Motor neuron (in vitro differentiated cells): ENCODE data around the gene HIPK4. TPM values are rescaled to one million over a fixed set of nuclear protein-coding genes. Genes with fewer than 3 reads are reported as not detected.

Source experiments
- ATAC-seq, 8 experiments: fragments of 200-7000 bp; cut with Tn5 transposase; replicated peaks in 6 of 8; 2 replicates each; pipeline ENCODE4 v1.8.0; 2021; ENCODE audit warnings: mild to moderate bottlenecking in 8 of 8, moderate library complexity in 8 of 8
- H3K27ac ChIP-seq, 2 donors: fragments of 250-450 bp; sonication (Bioruptor Pico); 2 replicates each; pipeline ENCODE4 v1.9.0; 2021; ENCODE audit warnings: antibody characterized with exemption in 2 of 2, mild to moderate bottlenecking in 2 of 2, moderate library complexity in 1 of 2
- H3K4me1 ChIP-seq, 2 donors: fragments of 250-450 bp; sonication (Bioruptor Pico); replicated peaks in 1 of 2; 2 replicates each; pipeline ENCODE4 v1.6.1; 2021; ENCODE audit warnings: antibody characterized with exemption in 2 of 2, mild to moderate bottlenecking in 2 of 2, moderate library complexity in 1 of 2
- H3K4me3 ChIP-seq, 5 donors: fragments of 250-450 bp; sonication (Bioruptor Pico); 2 replicates each; pipeline ENCODE4 v1.9.0; 2021; ENCODE audit warnings: antibody characterized with exemption in 5 of 5, mild to moderate bottlenecking in 5 of 5, moderate library complexity in 4 of 5
- WGBS, 10 experiments: fragments of 450-650 bp; shearing (Covaris generic); methylation state at CpG; one replicate each; pipeline ENCODE4 v1.0.0; 2022; 5-methylcytosine and 5-hydroxymethylcytosine counted together
- in situ Hi-C, 9 experiments: fragments of 400-800 bp; cut with MboI; loops; one replicate each; pipeline ENCODE4 v1.15.0; 2021; ENCODE audit warnings: low sequenced_read_pairs in 9 of 9, low pct_unique_long_range_greater_than_20kb in 2 of 9; ENCODE audit not compliant: unreplicated experiment in 9 of 9
- total RNA-seq, 8 experiments: library from RNA; unstranded; fragments of 300-600 nt; gene quantifications; 2 replicates each; pipeline versions ENCODE4 v1.2.3 to v1.2.4, GENCODE V29; 2022

HIPK4 gene
- total RNA-seq, 8 experiments from 2014 or later = 0.07 to 0.52 (median 0.25) TPM; not detected in 1

- WGBS, 10 experiments = 4 to 97% (median 70%) methylated on average over 2 to 9 of the region's 27 CpGs; no CpG with 5 or more reads in 5 of the 10 experiments
- Histone ChIP-seq H3K4me3 (peak overlapping the region; percentile 42 to 63 (median 47)), H3K4me1 (peaks cover 11 to 14% of the 10 kb centered on the region in 2 donors), H3K27ac (peak overlapping the region; percentile 72 to 76)
- in situ Hi-C loops = no loop called here
- peak in 5 of 8 experiments; percentile 70 to 78 (median 74) for ATAC-seq
Observed at GRCh38 chr19:40366697-40367561, 23.1 kb downstream of the HIPK4 start.

GRCh38 chr19:40365613-40366401 lies 24.2 kb downstream of the HIPK4 start:
- 0 to 23% (median 2%) methylated on average over 1 to 8 of the region's 28 CpGs; no CpG with 5 or more reads in 6 of the 10 experiments for WGBS, 10 experiments
- peak overlapping the region; percentile 72 to 76 for H3K27ac ChIP-seq
- peak in 7 of 8 experiments; percentile 79 to 90 (median 81) for ATAC-seq
- H3K4me3 ChIP-seq = peak overlapping the region; percentile 42 to 63 (median 47)
- H3K4me1 ChIP-seq = peaks cover 11 to 14% of the 10 kb centered on the region in 2 donors
- in situ Hi-C loops = no loop called here

- in situ Hi-C loops = no loop called here
- peaks cover 11 to 14% of the 10 kb centered on the region in 2 donors for H3K4me1 ChIP-seq
- no peak overlapping the region for H3K27ac ChIP-seq
- H3K4me3 ChIP-seq = peak overlapping the region in 2 of 5 donors; percentile 47 to 49
- ATAC-seq = no peak
- 67 to 90% (median 85%) methylated on average over 1 to 2 of the region's 3 CpGs; no CpG with 5 or more reads in 6 of the 10 experiments for WGBS, 10 experiments
Observed at GRCh38 chr19:40365010-40365409, 25.0 kb downstream of the HIPK4 start.

- Histone ChIP-seq H3K4me1 (peaks cover 11 to 14% of the 10 kb centered on the region in 2 donors), H3K4me3 (no peak overlapping the region), H3K27ac (no peak overlapping the region)
- no peak for ATAC-seq
- WGBS, 10 experiments = 81 to 100% (median 92%) methylated on average over 1 to 5 of the region's 5 CpGs
- in situ Hi-C loops = no loop called here
Observed at GRCh38 chr19:40363069-40363468, 26.9 kb downstream of the HIPK4 start.

- ATAC-seq = no peak
- WGBS, 10 experiments = 60 to 100% (median 80%) methylated on average over 1 to 3 of the region's 3 CpGs; no CpG with 5 or more reads in 3 of the 10 experiments
- Histone ChIP-seq H3K27ac (no peak overlapping the region), H3K4me3 (no peak overlapping the region), H3K4me1 (peaks cover 10 to 12% of the 10 kb centered on the region in 2 donors)
- in situ Hi-C loops = no loop called here
Observed at GRCh38 chr19:40362160-40362559, 27.8 kb downstream of the HIPK4 start.

GRCh38 chr19:40360708-40361241 lies 29.2 kb downstream of the HIPK4 start:
- in situ Hi-C loops = no loop called here
- no peak overlapping the region for H3K4me3 ChIP-seq
- no peak overlapping the region for H3K27ac ChIP-seq
- peaks cover 0 to 3% of the 10 kb centered on the region in 2 donors for H3K4me1 ChIP-seq
- peak in 4 of 8 experiments; percentile 11 to 47 (median 28) for ATAC-seq
- WGBS, 10 experiments = 67 to 100% (median 91%) methylated on average over 5 to 10 of the region's 12 CpGs; no CpG with 5 or more reads in 1 of the 10 experiments

GRCh38 chr19:40360020-40360707 lies 29.8 kb downstream of the HIPK4 start:
- in situ Hi-C loops = no loop called here
- Histone ChIP-seq H3K27ac (no peak overlapping the region), H3K4me1 (peaks cover 0 to 3% of the 10 kb centered on the region in 2 donors), H3K4me3 (no peak overlapping the region)
- ATAC-seq = peak in 3 of 8 experiments; percentile 11 to 22 (median 12)
- WGBS, 10 experiments = 22 to 100% (median 90%) methylated on average over 1 to 11 of the region's 13 CpGs; no CpG with 5 or more reads in 2 of the 10 experiments

GRCh38 chr19:40358773-40359172 lies 31.2 kb downstream of the HIPK4 start:
- 80 to 100% methylated on average over 1 of the region's 5 CpGs; no CpG with 5 or more reads in 8 of the 10 experiments for WGBS, 10 experiments
- H3K27ac ChIP-seq = no peak overlapping the region
- no peaks in the 10 kb centered on the region for H3K4me1 ChIP-seq
- in situ Hi-C loops = no loop called here
- H3K4me3 ChIP-seq = no peak overlapping the region
- ATAC-seq = no peak

- ATAC-seq = peak in 6 of 8 experiments; percentile 27 to 84 (median 59)
- Histone ChIP-seq H3K27ac (no peak overlapping the region), H3K4me1 (no peaks in the 10 kb centered on the region), H3K4me3 (no peak overlapping the region)
- in situ Hi-C loops = no loop called here
- WGBS, 10 experiments = 0 to 91% (median 76%) methylated on average over 1 to 3 of the region's 3 CpGs; no CpG with 5 or more reads in 5 of the 10 experiments
Observed at GRCh38 chr19:40357640-40358039, 32.3 kb downstream of the HIPK4 start.

GRCh38 chr19:40356681-40357595 lies 33.0 kb downstream of the HIPK4 start:
- ATAC-seq = peak in 5 of 8 experiments; percentile 23 to 91 (median 30)
- Histone ChIP-seq H3K4me3 (no peak overlapping the region), H3K27ac (no peak overlapping the region), H3K4me1 (no peaks in the 10 kb centered on the region)
- 31 to 100% (median 80%) methylated on average over 1 to 6 of the region's 6 CpGs for WGBS, 10 experiments
- in situ Hi-C loops = no loop called here

GRCh38 chr19:40355975-40356680 lies 33.9 kb downstream of the HIPK4 start:
- H3K4me3 ChIP-seq = no peak overlapping the region
- 40 to 97% (median 78%) methylated on average over 1 to 9 of the region's 9 CpGs for WGBS, 10 experiments
- H3K4me1 ChIP-seq = no peaks in the 10 kb centered on the region
- in situ Hi-C loops = no loop called here
- H3K27ac ChIP-seq = no peak overlapping the region
- ATAC-seq = no peak
